ENCODE measurements around the gene ETV6.

DNA sequence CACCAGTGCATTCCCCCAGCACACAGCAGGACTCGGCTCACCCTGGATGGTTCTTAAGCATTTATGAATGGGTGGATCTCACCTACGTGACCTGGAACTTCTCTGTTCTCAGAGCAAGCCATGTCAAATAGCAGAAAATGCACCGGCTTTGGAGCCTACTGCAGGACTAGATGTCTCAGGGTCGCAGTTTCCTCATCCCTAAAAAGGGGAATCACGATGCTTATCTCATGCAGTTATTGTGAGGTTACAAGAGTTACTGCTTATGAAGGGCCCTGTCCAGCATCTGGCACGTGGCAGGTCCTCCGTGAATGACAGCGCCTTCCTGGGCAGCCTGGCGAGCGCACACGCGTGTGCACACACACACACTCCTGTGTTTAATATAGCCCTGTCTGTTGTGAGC is 128.5 kb downstream of the ETV6 start:
- TF ChIP-seq YY1 (IDR thresholded peaks at IDR 0.05; ENCODE audit: insufficient read depth, insufficient read length) (no peak), SUZ12 (IDR thresholded peaks at IDR 0.05; ENCODE audit: extremely low read depth, insufficient read depth, insufficient read length) (no peak), ZNF274 (IDR thresholded peaks at IDR 0.05; ENCODE audit: low read depth, low read length) (no peak)
